ENCODE measurements around the gene KCNAB1. TPM values are rescaled to one million over a fixed set of nuclear protein-coding genes. Genes with fewer than 3 reads are reported as not detected.

The KCNAB1 gene
- total and polyA plus RNA-seq, 2 donors (not counting 3 experiments of a cell fraction or from before 2014, with no cell fraction given) = 0.21 TPM; not detected in 1

GRCh38 chr3:156406393-156406792 is 286.0 kb downstream of the KCNAB1 start:
- dilution Hi-C loops (cut with MboI; ENCODE audit: extremely low pct_ligation_motif_present, low sequenced_read_pairs) = no loop called here
- no TSS peak for BruUV-seq (replicated peaks)
- Histone ChIP-seq H3K4me3 (replicated peaks in 1 of 3; ENCODE audit: insufficient read depth in 1 of 3, low read depth in 1 of 3, low read length in 3 of 3) (no peak overlapping the region), H2AFZ (ENCODE audit: low read depth, low read length) (no peak overlapping the region), H3K4me2 (ENCODE audit: insufficient read depth, low read length) (no peak overlapping the region), H3K9me3 (replicated peaks; ENCODE audit: control insufficient read depth, insufficient read depth, low read length) (no peaks in the 10 kb centered on the region), H3K27ac (ENCODE audit: insufficient read depth, low read depth, low read length) (no peak overlapping the region), H4K20me1 (replicated peaks; ENCODE audit: control insufficient read depth, extremely low read depth, insufficient read depth, low read length) (no peaks in the 10 kb centered on the region), H3K36me3 (ENCODE audit: control insufficient read depth in 2 of 2, extremely low read depth in 1 of 2, insufficient read depth in 2 of 2, low read length in 2 of 2) (no peaks in the 10 kb centered on the region), H3K9me1 (replicated peaks; ENCODE audit: control insufficient read depth, extremely low read depth, insufficient read depth, low read length) (no peaks in the 10 kb centered on the region), H3K9ac (replicated peaks; ENCODE audit: extremely low read depth, insufficient read depth, low read length) (no peak overlapping the region), H3K4me1 (ENCODE audit: control insufficient read depth, extremely low read depth, insufficient read depth, low read length) (no peaks in the 10 kb centered on the region), H3K79me2 (ENCODE audit: control insufficient read depth, insufficient read depth, low read length) (no peaks in the 10 kb centered on the region), H3K27me3 (ENCODE audit: control insufficient read depth in 2 of 2, insufficient read depth in 2 of 2, low read length in 2 of 2) (no peaks in the 10 kb centered on the region)
- CTCF ChIA-PET = interaction anchor here (0.7 kb wide), 1 partner anchor 12 kb away, joined by 3 read pairs; no protein-coding TSS in a partner anchor
- FAIRE-seq (no peak), DNase-seq (ENCODE audit: low read depth, low spot score) (no peak)
- POLR2A ChIA-PET = no interaction called here
- intact Hi-C loops (cut with micrococcal nuclease) = no loop called here
- no peak for TF ChIP-seq POLR2AphosphoS5 (IDR thresholded peaks at IDR 0.05; ENCODE audit: insufficient read depth, low read depth, low read length)
- no peak for TF ChIP-seq MAX (IDR thresholded peaks at IDR 0.05; ENCODE audit: insufficient read depth, insufficient read length)
- no peak for TF ChIP-seq POLR2A (IDR thresholded peaks at IDR 0.05; ENCODE audit: low read depth, low read length)
- no peak for TF ChIP-seq FOS (IDR thresholded peaks at IDR 0.05; ENCODE audit: borderline replicate concordance, insufficient read depth, low read length)
- no peak for TF ChIP-seq GATA2 (IDR thresholded peaks at IDR 0.05; ENCODE audit: insufficient read depth, insufficient read length, low read depth, low read length)
- TF ChIP-seq EZH2 (IDR thresholded peaks at IDR 0.05; ENCODE audit: borderline replicate concordance, low read depth, low read length, severe bottlenecking) = no peak
- TF ChIP-seq CTCF (IDR thresholded peaks at IDR 0.05; ENCODE audit: extremely low read depth in 1 of 2, insufficient read depth in 1 of 2, low read depth in 1 of 2, low read length in 2 of 2) = no peak
- TF ChIP-seq MYC (IDR thresholded peaks at IDR 0.05; ENCODE audit: low read depth, low read length) = no peak
- TF ChIP-seq JUN (IDR thresholded peaks at IDR 0.05; ENCODE audit: borderline replicate concordance, insufficient read depth, insufficient read length, low read depth) = no peak

Measured in endothelial cell of umbilical vein (primary cell).